Sigmoid colon (tissue), 4 donors: ENCODE data around the gene RCOR2.

ENCODE experiments used
- CTCF ChIP-seq, 4 experiments: fragments of 450-650 bp in 3 of 4; fragments of 200-600 bp in 1 of 4; IDR thresholded peaks; one replicate each; pipeline ENCODE4 v1.5.1; 2016 to 2019; ENCODE audit warnings: antibody characterized with exemption in 4 of 4, mild to moderate bottlenecking in 3 of 4, moderate library complexity in 2 of 4
- EP300 ChIP-seq, 4 donors: sonication (generic); formaldehyde crosslinking; IDR thresholded peaks; one replicate each; pipeline ENCODE4 v1.6.1; 2017; ENCODE audit warnings: antibody characterized with exemption in 4 of 4
- POLR2A ChIP-seq, 2 donors: fragments of 450-650 bp; IDR thresholded peaks; one replicate each; pipeline ENCODE4 v1.6.1; 2016; ENCODE audit warnings: antibody characterized with exemption in 2 of 2, mild to moderate bottlenecking in 2 of 2, moderate library complexity in 2 of 2
- POLR2AphosphoS5 ChIP-seq, 4 donors: sonication (generic); formaldehyde crosslinking; IDR thresholded peaks; one replicate each; pipeline ENCODE4 v1.6.1; 2017; ENCODE audit warnings: antibody characterized with exemption in 4 of 4

- no peak for TF ChIP-seq POLR2A (IDR thresholded peaks at IDR 0.05)
- TF ChIP-seq POLR2AphosphoS5 (IDR thresholded peaks at IDR 0.05): no peak
- TF ChIP-seq CTCF (IDR thresholded peaks at IDR 0.05): no peak
- no peak for TF ChIP-seq EP300 (IDR thresholded peaks at IDR 0.05)
These were observed 13.1 kb downstream of the RCOR2 start for GRCh38 chr11:63903884-63904283.
